NCI-H69 (cell line): ENCODE data around the gene CCNT1.
"Not testable (repeated sequence)": the region's sequence is repeated elsewhere in the genome, so short reads cannot be mapped to it uniquely, and the experiment has no call there.

Experiments
- DNase-seq: peaks from one replicate; lab custom pipeline; 2025; lab: John Stamatoyannopoulos, UW

The CCNT1 gene

GRCh38 chr12:48716493-48717251 is at the start of gene CCNT1:
Gene CCNT1, minus strand, starts transcription at chr12:48716707. Its CDS starts 32 bp downstream, at chr12:48716675.
- peak; percentile 100 for DNase-seq

GRCh38 chr12:48765753-48766162 is 49.3 kb upstream of the CCNT1 start:
- no peak for DNase-seq

GRCh38 chr12:48764521-48764920 is 48.0 kb upstream of the CCNT1 start:
- DNase-seq = no peak

- no peak for DNase-seq
These were observed 42.2 kb upstream of the CCNT1 start for GRCh38 chr12:48758737-48759136.

- peak; percentile 16 for DNase-seq
These were observed 41.7 kb upstream of the CCNT1 start for GRCh38 chr12:48758186-48758585.

- no peak for DNase-seq
These were observed 34.4 kb upstream of the CCNT1 start for GRCh38 chr12:48750769-48751356.

DNA sequence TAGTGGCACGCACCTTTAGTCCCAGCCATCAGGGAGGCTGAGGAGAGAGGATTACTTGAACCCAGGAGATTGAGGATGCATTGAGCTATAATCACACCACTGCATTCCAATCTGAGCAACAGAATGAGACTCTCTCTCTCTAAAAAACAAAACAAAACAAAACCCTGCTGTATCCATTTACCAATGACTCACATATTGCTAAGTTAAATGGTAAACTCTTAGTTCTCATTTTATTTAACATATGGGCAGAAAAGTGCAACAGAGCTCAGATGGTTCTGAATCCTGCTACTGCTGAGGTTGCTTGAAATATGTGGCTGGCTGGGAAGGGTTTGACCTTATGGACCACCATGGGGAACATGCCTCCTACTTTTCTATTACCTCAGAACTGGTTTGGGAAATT is 33.7 kb upstream of the CCNT1 start:
- no peak for DNase-seq

DNA sequence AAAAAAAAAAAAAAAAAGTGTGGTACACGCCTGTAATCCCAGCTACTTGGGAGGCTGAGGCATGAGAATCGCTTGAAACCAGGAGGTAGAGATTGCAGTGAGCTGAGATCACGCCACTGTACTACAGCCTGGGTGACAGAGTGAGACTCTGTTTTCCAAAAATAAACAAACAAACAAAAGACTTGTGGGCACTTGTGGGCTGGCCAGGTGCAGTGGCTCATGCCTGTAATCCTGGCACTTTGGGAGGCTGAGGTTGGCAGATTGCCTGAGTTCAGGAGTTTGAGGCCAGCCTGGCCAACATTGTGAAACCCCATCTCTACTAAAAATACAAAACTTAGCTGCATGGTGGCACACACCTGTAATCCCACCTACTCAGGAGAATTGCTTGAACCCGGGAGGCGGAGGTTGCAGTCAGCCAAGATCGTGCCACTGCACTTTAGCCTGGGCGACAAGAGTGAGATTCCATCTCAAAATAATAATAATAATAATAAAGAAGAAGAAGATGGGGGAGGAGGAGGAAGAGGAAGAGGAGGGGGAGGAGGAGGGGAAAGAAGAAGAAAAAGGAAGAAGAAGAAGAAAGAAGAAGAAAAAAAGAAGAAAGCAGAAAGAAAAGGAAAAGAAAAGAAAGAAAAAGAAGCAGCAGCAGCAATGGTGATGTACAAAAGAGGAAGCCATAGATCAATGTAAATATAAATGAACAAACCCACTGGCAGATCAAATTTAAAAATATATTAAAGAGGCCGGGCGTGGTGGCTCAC is 27.9 kb upstream of the CCNT1 start:
- peak; percentile 8 for DNase-seq

DNA sequence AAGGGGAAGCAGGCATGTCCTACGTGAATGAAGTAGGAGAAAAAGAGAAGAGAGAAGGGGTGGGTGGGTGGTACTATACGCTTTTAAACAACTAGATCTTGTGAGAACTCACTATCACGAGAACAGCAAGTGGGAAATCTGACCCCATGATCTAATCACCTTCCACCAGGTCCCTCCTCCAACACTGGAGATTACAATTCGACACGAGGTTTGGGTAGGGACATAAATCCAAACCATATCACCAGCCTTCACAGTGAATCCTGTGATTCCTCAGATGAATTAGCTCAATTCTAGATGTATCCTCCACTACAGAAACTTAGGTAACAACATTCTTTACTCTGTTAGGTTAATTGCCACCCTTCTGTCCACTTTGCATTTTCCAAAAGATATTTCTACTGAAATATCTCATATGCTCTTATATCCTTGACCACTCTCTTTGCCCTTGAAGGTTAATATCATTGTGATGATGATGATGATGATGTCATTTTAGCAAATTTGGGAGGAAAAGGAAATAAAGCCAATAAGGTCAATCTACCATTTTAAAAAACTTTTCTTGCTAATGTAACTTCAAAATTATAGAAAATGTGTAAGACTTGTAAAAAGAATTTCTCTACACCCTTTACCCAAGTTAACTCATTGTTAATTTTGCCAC is 23.2 kb upstream of the CCNT1 start:
- DNase-seq = no peak

DNA sequence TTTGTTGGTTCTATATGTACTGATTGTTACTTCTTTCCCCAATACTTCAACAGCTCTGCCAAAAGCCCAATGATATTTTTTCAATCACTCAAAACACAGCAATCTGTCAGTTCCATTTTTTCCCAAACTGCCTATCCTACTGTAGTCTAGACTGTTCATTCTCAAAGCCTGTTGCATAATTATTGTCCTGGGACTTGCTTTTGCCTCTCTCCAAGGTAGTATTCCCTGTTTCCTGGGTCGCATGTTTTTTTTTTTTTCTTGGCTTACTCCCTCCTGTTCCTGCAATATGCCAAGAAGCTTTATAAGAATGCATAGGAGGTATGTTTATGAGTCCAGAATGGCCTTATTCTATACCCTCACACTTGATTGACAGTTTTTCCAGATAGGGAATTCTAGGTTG is 19.9 kb upstream of the CCNT1 start:
- DNase-seq = no peak

- DNase-seq = no peak
These were observed 12.3 kb upstream of the CCNT1 start for GRCh38 chr12:48728807-48729206.

- DNase-seq = not testable (repeated sequence)
These were observed 4.2 kb upstream of the CCNT1 start for GRCh38 chr12:48720737-48721136.

DNA sequence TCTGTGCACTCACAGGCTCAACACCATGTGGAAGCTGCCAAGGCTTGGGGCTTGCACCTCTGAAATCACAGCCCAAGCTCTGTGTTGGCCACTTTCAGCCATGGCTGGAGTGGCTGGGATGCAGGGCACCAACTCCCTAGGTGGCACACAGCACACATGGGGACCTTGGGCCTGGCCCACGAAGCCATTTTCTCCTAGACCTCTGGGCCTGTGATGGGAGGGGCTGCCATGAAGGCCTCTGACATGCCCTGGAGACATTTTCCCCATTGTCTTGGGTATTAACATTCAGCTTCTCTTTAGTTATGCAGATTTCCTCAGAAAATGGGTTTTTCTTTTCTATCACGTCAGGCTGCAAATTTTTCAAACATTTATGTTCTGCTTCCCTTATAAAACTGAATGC is 3.7 kb upstream of the CCNT1 start:
- not testable (repeated sequence) for DNase-seq

- DNase-seq = not testable (repeated sequence)
These were observed 2.5 kb upstream of the CCNT1 start for GRCh38 chr12:48719002-48719401.

DNA sequence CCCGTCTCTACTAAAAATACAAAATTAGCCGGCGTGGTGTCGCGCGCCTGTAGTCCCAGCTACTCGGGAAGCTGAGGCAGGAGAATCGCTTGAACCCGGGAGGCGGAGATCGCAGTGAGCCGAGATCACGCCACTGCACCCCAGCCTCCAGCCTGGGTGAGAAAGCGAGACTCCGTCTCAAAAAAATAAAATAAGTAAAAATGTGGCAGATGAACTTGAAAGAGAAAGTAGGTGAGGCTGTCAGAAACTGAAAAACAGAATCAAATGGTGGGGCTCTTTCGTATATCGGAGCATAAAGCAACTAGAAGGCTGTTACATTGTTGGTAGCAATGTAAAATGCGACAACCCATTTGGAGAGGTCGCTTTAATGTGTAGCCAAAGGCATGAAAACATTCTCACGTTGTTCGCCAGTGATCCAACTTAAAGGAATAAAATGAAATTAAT is 767 bp upstream of the CCNT1 start:
- peak; percentile 41 for DNase-seq

- DNase-seq = no peak
These were observed 377 bp downstream of the CCNT1 start for GRCh38 chr12:48716168-48716492.

DNA sequence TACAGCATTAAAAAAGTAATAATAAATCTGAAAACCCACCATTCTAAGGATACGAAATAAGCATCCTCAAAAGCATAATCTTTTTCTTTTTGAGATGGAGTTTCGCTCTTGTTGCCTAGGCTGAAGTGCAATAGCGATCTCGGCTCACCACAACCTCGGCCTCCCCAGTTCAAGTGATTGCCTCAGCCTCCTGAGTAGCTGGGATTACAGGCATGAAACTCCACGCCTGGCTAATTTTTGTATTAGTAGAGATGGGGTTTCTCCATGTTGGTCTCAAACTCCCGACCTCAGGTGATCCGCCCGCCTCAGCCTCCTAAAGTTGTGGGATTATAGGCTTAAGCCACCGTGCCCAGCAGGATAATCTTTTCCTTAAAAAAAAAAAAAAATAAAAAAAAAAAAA is 4.3 kb downstream of the CCNT1 start:
- no peak for DNase-seq

- not testable (repeated sequence) for DNase-seq
These were observed 17.7 kb downstream of the CCNT1 start for GRCh38 chr12:48698822-48699221.

- DNase-seq = no peak
These were observed 19.9 kb downstream of the CCNT1 start for GRCh38 chr12:48696626-48697025.

DNA sequence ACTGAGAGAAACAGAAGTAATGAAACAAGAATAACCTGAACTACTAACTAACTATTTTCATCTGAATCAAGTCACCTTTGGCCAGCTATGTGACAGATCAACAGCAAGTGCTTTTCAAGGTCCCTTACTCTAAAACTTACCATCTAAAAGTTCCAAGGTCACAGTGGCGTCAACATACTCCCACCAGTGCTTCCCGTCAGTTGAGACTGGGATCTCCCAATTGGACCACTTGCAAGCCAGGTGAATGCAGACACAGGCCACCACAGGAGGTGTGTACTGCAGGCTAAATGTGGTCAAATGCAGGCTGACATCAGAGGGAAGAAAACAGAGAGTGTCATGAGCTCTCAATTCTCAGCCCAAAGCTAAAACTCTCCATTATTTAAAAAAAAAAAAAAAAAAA is 20.6 kb downstream of the CCNT1 start:
- DNase-seq = no peak

DNA sequence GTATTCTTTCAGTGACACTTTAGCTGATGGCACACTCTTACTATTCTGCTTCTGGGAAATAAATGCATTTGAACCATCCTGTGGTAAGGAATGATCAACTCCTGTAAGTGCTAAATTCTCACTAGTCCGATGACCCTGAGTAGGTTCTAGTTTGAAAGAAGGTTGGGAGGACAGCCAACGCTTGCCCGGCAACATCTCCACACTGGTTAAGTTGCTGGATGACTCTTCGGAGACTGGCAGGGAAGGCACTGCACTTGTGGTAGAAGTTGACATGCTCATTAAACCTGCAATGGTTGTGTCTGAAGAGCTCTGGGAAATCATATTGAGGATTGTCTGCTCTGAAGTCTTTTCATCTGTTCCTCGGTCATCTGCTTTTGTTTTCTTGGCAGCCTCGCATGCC is 22.5 kb downstream of the CCNT1 start:
- DNase-seq = no peak

- DNase-seq = no peak
These were observed 22.9 kb downstream of the CCNT1 start for GRCh38 chr12:48693572-48693971.
